Lower lobe of right lung (tissue), 2 donors: ENCODE results near the gene FAM83C. TPM values are rescaled to one million over a fixed set of nuclear protein-coding genes. Genes with fewer than 3 reads are reported as not detected.

ENCODE experiments used
- ATAC-seq, 2 donors: fragments of 200-7000 bp; cut with Tn5 transposase; one replicate each; pipeline ENCODE4 v1.9.1; 2020 to 2022; ENCODE audit warnings: mild to moderate bottlenecking in 2 of 2, moderate library complexity in 2 of 2
- DNase-seq: peaks from one replicate; pipeline ENCODE4 v3.0.0-alpha.2; 2020
- H3K27ac ChIP-seq: fragments of 200-600 bp; one replicate; pipeline ENCODE4 v1.8.0; 2022
- H3K27me3 ChIP-seq: fragments of 200-600 bp; one replicate; pipeline ENCODE4 v1.8.0; 2022; ENCODE audit warnings: low read depth
- H3K36me3 ChIP-seq: fragments of 200-600 bp; one replicate; pipeline ENCODE4 v1.8.0; 2022; ENCODE audit warnings: mild to moderate bottlenecking
- H3K4me1 ChIP-seq: fragments of 200-600 bp; one replicate; pipeline ENCODE4 v1.8.0; 2022
- H3K4me3 ChIP-seq: fragments of 200-600 bp; one replicate; pipeline ENCODE4 v1.8.0; 2022; ENCODE audit warnings: mild to moderate bottlenecking
- H3K9me3 ChIP-seq: fragments of 200-600 bp; one replicate; pipeline ENCODE4 v1.8.0; 2022
- CTCF ChIP-seq: fragments of 200-600 bp; IDR thresholded peaks from one replicate; pipeline ENCODE4 v1.8.0; 2022; ENCODE audit warnings: antibody characterized with exemption, mild to moderate bottlenecking
- intact Hi-C: fragments of 100-400 bp; cut with DNase I; formaldehyde crosslinking; loops from one replicate; pipeline ENCODE4 v1.11.0; 2022
- total RNA-seq: library from RNA; stranded (reverse); fragmentation: NEBNext Ultra II Directional; extraction: Animal tissue kit (Norgen Biotek cat#: 25700); gene quantifications from one replicate; pipeline ENCODE4 v1.2.1, GENCODE V29; 2021
- donor health status: DM: no; HTN: yes; CAD: no; lungs with severe emphysema.

FAM83C gene
- total RNA-seq, 1 donor from 2014 or later: not detected

- Histone ChIP-seq H3K4me1 (peaks cover under 1% of the 10 kb centered on the region), H3K27ac (no peak overlapping the region), H3K27me3 (peaks cover 19% of the 10 kb centered on the region), H3K36me3 (no peaks in the 10 kb centered on the region), H3K9me3 (no peaks in the 10 kb centered on the region), H3K4me3 (no peak overlapping the region)
- intact Hi-C loops: no loop called here
- DNase-seq: no peak
- ATAC-seq: no peak
- no peak for TF ChIP-seq CTCF
Measured at GRCh38 chr20:35290186-35290886, 1.9 kb downstream of the FAM83C start.

GRCh38 chr20:35288325-35289060, 3.7 kb downstream of the FAM83C start:
- Histone ChIP-seq H3K4me1 (peaks cover 11% of the 10 kb centered on the region), H3K27ac (no peak overlapping the region), H3K4me3 (no peak overlapping the region), H3K27me3 (peaks cover 8% of the 10 kb centered on the region), H3K36me3 (no peaks in the 10 kb centered on the region), H3K9me3 (no peaks in the 10 kb centered on the region)
- no peak for ATAC-seq
- DNase-seq: no peak
- intact Hi-C loops: no loop called here
- no peak for TF ChIP-seq CTCF

- H3K36me3 ChIP-seq: no peaks in the 10 kb centered on the region
- intact Hi-C loops: no loop called here
- TF ChIP-seq CTCF: no peak
- DNase-seq: no peak
- ATAC-seq: no peak
- peaks cover 19% of the 10 kb centered on the region for H3K4me1 ChIP-seq
- no peaks in the 10 kb centered on the region for H3K27me3 ChIP-seq
- no peak overlapping the region for H3K27ac ChIP-seq
- no peaks in the 10 kb centered on the region for H3K9me3 ChIP-seq
- no peak overlapping the region for H3K4me3 ChIP-seq
Measured at GRCh38 chr20:35287509-35288324, 4.5 kb downstream of the FAM83C start.

- Histone ChIP-seq H3K27me3 (no peaks in the 10 kb centered on the region), H3K36me3 (peaks cover 4% of the 10 kb centered on the region), H3K9me3 (no peaks in the 10 kb centered on the region), H3K27ac (no peak overlapping the region), H3K4me3 (no peak overlapping the region), H3K4me1 (peaks cover 21% of the 10 kb centered on the region)
- ATAC-seq (no peak), DNase-seq (no peak)
- intact Hi-C loops: no loop called here
- TF ChIP-seq CTCF: no peak
Measured at GRCh38 chr20:35286899-35287508, 5.2 kb downstream of the FAM83C start.
